ENCODE data around the gene TMEM51.

The TMEM51 gene

DNA sequence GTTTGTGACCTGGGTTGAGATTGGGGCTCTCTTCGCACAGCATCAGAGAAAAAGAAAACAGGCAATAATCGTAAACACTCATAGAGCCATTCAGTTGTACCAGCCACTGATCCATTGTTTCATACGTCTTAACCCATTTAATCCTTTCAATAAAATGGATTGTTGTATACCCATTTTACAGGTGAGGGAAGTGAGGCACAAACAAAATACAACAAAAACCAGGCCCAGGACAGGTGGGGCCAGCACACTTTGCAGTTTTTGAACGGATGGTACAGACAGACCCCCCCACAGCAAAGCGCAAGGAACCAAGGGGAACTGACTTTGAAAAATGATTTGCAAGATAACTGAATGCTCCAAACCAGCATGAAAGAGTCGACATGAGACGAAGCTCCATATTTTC, 89.2 kb downstream of the TMEM51 start:
- Histone ChIP-seq H3K4me3 (ENCODE audit: low read depth, low read length) (no peak overlapping the region), H3K9me3 (ENCODE audit: control insufficient read depth, insufficient read depth, low read depth, low read length) (no peaks in the 10 kb centered on the region), H3K27me3 (ENCODE audit: control insufficient read depth, insufficient read depth, low read length) (no peaks in the 10 kb centered on the region), H3K36me3 (ENCODE audit: control insufficient read depth, insufficient read depth, low read length) (no peaks in the 10 kb centered on the region), H3K9ac (ENCODE audit: low read length) (no peak overlapping the region), H3K27ac (ENCODE audit: low read depth, low read length) (no peak overlapping the region), H3K4me1 (ENCODE audit: control insufficient read depth, insufficient read depth, low read length) (peaks cover 4% of the 10 kb centered on the region)

GRCh38 chr1:15243275-15244043, 89.9 kb downstream of the TMEM51 start:
- Histone ChIP-seq H3K4me3 (ENCODE audit: low read depth, low read length) (no peak overlapping the region), H3K9ac (ENCODE audit: low read length) (no peak overlapping the region)

DNA sequence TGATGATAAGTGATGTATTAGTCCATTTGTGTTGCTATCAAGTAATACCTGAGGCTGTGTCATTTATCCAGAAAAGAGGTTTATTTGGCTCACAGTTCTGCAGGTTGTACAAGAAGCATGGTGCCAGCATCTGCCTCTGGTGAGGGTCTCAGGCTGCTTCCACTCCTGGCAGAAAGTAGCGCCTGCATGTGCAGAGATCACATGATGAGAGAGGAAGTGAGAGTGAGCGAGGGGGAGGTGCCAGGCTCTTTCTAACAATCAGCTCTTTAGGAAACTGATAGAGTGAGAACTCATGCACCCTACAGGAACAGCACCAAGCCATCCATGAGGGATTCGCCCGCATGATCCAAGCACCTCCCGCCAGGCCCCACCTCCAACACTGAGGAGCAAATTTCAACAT, 91.3 kb downstream of the TMEM51 start:
- no peak overlapping the region for H3K27ac ChIP-seq (ENCODE audit: low read depth, low read length)
- no peaks in the 10 kb centered on the region for H3K36me3 ChIP-seq (ENCODE audit: control insufficient read depth, insufficient read depth, low read length)
- H3K4me3 ChIP-seq (ENCODE audit: low read depth, low read length): no peak overlapping the region
- peaks cover 6% of the 10 kb centered on the region; the same call in 1 of the 2 replicates for H3K27me3 ChIP-seq (ENCODE audit: control insufficient read depth, insufficient read depth, low read length)
- no peaks in the 10 kb centered on the region for H3K9me3 ChIP-seq (ENCODE audit: control insufficient read depth, insufficient read depth, low read depth, low read length)
- no peak overlapping the region for H3K9ac ChIP-seq (ENCODE audit: low read length)
- peaks cover 4% of the 10 kb centered on the region for H3K4me1 ChIP-seq (ENCODE audit: control insufficient read depth, insufficient read depth, low read length)

More at GRCh38 chr1:15243275-15244043, 89.9 kb downstream of the TMEM51 start:
- H3K27me3 ChIP-seq (ENCODE audit: control insufficient read depth, insufficient read depth, low read length): no peaks in the 10 kb centered on the region
- no peaks in the 10 kb centered on the region for H3K36me3 ChIP-seq (ENCODE audit: control insufficient read depth, insufficient read depth, low read length)
- H3K27ac ChIP-seq (ENCODE audit: low read depth, low read length): no peak overlapping the region
- H3K9me3 ChIP-seq (ENCODE audit: control insufficient read depth, insufficient read depth, low read depth, low read length): no peaks in the 10 kb centered on the region
- H3K4me1 ChIP-seq (ENCODE audit: control insufficient read depth, insufficient read depth, low read length): peaks cover 4% of the 10 kb centered on the region

DNA sequence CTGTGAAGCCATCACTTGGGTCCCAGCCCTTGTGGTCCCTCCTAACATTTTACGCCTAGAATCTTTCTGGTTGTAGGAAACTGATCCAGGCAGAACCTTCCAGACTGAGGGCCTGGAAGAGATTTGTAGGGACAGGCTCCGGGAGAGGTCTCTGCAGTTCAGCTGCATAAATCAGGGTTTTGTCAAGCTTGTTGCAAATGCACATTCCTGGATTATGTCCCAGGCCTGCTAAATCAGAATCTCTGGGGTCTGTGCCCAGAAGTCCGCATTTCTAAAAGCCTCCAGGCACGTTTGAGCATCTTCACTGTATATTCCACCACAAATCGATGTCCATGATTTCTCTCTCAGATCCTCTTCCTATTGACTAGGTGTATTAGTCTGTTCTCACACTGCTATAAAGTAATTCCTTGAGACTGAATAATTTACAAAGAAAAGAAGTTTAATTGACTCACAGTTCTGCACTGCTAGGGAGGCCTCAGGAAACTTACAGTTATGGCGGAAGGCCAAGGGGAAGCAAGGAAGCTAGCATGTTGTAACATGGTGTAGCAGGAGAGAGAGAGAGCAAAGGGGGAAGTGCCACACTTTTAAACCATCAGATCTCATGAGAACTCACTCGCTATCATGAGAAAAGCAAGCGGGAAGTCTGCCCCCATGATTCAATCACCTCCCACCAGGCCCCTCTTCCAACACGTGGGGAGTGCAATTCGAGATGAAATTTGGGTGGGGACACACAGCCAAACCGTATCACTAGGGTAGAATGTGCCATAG, 92.2 kb downstream of the TMEM51 start:
- Histone ChIP-seq H3K4me3 (ENCODE audit: low read depth, low read length) (no peak overlapping the region), H3K36me3 (ENCODE audit: control insufficient read depth, insufficient read depth, low read length) (no peaks in the 10 kb centered on the region), H3K4me1 (ENCODE audit: control insufficient read depth, insufficient read depth, low read length) (peaks cover 4% of the 10 kb centered on the region), H3K27ac (ENCODE audit: low read depth, low read length) (no peak overlapping the region), H3K9ac (ENCODE audit: low read length) (no peak overlapping the region), H3K27me3 (ENCODE audit: control insufficient read depth, insufficient read depth, low read length) (peaks cover 6% of the 10 kb centered on the region; the same call in 1 of the 2 replicates), H3K9me3 (ENCODE audit: control insufficient read depth, insufficient read depth, low read depth, low read length) (no peaks in the 10 kb centered on the region)

- no peak within 1 kb of the TSS for H3K9ac ChIP-seq (ENCODE audit: low read length)
- H3K27me3 ChIP-seq (ENCODE audit: control insufficient read depth, insufficient read depth, low read length): peaks cover 6% of the 10 kb centered on the region; the same call in 1 of the 2 replicates
- H3K9me3 ChIP-seq (ENCODE audit: control insufficient read depth, insufficient read depth, low read depth, low read length): no peaks in the 10 kb centered on the region
- H3K4me1 ChIP-seq (ENCODE audit: control insufficient read depth, insufficient read depth, low read length): peaks cover 4% of the 10 kb centered on the region
- peak within 1 kb of the TSS; percentile 63 for H3K4me3 ChIP-seq (ENCODE audit: low read depth, low read length)
- no peak within 1 kb of the TSS for H3K27ac ChIP-seq (ENCODE audit: low read depth, low read length)
- H3K36me3 ChIP-seq (ENCODE audit: control insufficient read depth, insufficient read depth, low read length): no peaks in the 10 kb centered on the region
These were observed 93.5 kb downstream of the TMEM51 start, which contains the start of gene FHAD1 for GRCh38 chr1:15246960-15247614. TSS of gene FHAD1 (plus strand) at chr1:15247223. CDS start at chr1:15251785, 4,562 bp downstream.

- H3K4me1 ChIP-seq (ENCODE audit: control insufficient read depth, insufficient read depth, low read length): peaks cover 4% of the 10 kb centered on the region
- H3K9me3 ChIP-seq (ENCODE audit: control insufficient read depth, insufficient read depth, low read depth, low read length): no peaks in the 10 kb centered on the region
- no peak overlapping the region for H3K27ac ChIP-seq (ENCODE audit: low read depth, low read length)
- H3K36me3 ChIP-seq (ENCODE audit: control insufficient read depth, insufficient read depth, low read length): no peaks in the 10 kb centered on the region
- H3K4me3 ChIP-seq (ENCODE audit: low read depth, low read length): no peak overlapping the region
- H3K9ac ChIP-seq (ENCODE audit: low read length): no peak overlapping the region
- H3K27me3 ChIP-seq (ENCODE audit: control insufficient read depth, insufficient read depth, low read length): peaks cover 6% of the 10 kb centered on the region; the same call in 1 of the 2 replicates
These were observed 94.7 kb downstream of the TMEM51 start for GRCh38 chr1:15248216-15248615.

GRCh38 chr1:15249081-15249480, 95.5 kb downstream of the TMEM51 start:
- Histone ChIP-seq H3K36me3 (ENCODE audit: control insufficient read depth, insufficient read depth, low read length) (no peaks in the 10 kb centered on the region), H3K4me1 (ENCODE audit: control insufficient read depth, insufficient read depth, low read length) (peaks cover 4% of the 10 kb centered on the region), H3K9me3 (ENCODE audit: control insufficient read depth, insufficient read depth, low read depth, low read length) (no peaks in the 10 kb centered on the region), H3K4me3 (ENCODE audit: low read depth, low read length) (no peak overlapping the region), H3K27me3 (ENCODE audit: control insufficient read depth, insufficient read depth, low read length) (peaks cover 6% of the 10 kb centered on the region; the same call in 1 of the 2 replicates), H3K9ac (ENCODE audit: low read length) (no peak overlapping the region), H3K27ac (ENCODE audit: low read depth, low read length) (no peak overlapping the region)

GRCh38 chr1:15251857-15252835, 98.6 kb downstream of the TMEM51 start:
- Histone ChIP-seq H3K4me3 (ENCODE audit: low read depth, low read length) (no peak overlapping the region), H3K9ac (ENCODE audit: low read length) (no peak overlapping the region), H3K9me3 (ENCODE audit: control insufficient read depth, insufficient read depth, low read depth, low read length) (no peaks in the 10 kb centered on the region), H3K36me3 (ENCODE audit: control insufficient read depth, insufficient read depth, low read length) (no peaks in the 10 kb centered on the region), H3K27ac (ENCODE audit: low read depth, low read length) (no peak overlapping the region), H3K4me1 (ENCODE audit: control insufficient read depth, insufficient read depth, low read length) (no peaks in the 10 kb centered on the region), H3K27me3 (ENCODE audit: control insufficient read depth, insufficient read depth, low read length) (peaks cover 6% of the 10 kb centered on the region; the same call in 1 of the 2 replicates)

- no peaks in the 10 kb centered on the region for H3K36me3 ChIP-seq (ENCODE audit: control insufficient read depth, insufficient read depth, low read length)
- no peak overlapping the region for H3K4me3 ChIP-seq (ENCODE audit: low read depth, low read length)
- H3K9me3 ChIP-seq (ENCODE audit: control insufficient read depth, insufficient read depth, low read depth, low read length): no peaks in the 10 kb centered on the region
- no peak overlapping the region for H3K9ac ChIP-seq (ENCODE audit: low read length)
- no peaks in the 10 kb centered on the region for H3K4me1 ChIP-seq (ENCODE audit: control insufficient read depth, insufficient read depth, low read length)
- H3K27ac ChIP-seq (ENCODE audit: low read depth, low read length): no peak overlapping the region
- H3K27me3 ChIP-seq (ENCODE audit: control insufficient read depth, insufficient read depth, low read length): no peaks in the 10 kb centered on the region
These were observed 101.0 kb downstream of the TMEM51 start for GRCh38 chr1:15254559-15254958.

DNA sequence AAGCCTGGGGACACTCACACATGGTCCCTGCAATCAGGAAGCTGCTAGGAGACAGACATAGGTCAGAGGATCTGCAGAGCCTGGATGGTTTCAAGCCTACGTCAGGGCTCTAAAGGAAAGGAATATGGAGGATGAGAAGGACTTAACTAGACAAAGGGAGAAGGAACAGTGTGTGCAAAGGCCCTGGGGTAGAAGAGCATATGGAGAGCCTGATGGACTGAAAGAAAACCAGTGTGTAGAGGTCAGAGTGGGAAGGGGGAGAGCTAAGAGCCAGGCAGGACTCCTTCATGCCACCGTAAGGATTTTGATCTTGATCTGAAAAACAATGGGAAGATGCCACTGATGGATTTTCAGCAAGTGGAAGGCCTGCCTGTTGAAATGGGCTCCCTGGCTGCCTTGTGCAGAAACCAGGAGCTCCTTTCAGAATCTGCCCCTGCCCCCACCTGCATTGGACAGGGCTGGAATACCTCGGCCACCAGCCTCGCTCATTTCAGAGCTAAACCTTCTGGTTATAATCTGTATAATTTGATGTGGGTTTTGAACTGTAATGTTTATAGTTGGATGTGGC, 102.1 kb downstream of the TMEM51 start:
- no peak overlapping the region for H3K9ac ChIP-seq (ENCODE audit: low read length)
- no peaks in the 10 kb centered on the region for H3K27me3 ChIP-seq (ENCODE audit: control insufficient read depth, insufficient read depth, low read length)
- no peak overlapping the region for H3K27ac ChIP-seq (ENCODE audit: low read depth, low read length)
- H3K9me3 ChIP-seq (ENCODE audit: control insufficient read depth, insufficient read depth, low read depth, low read length): no peaks in the 10 kb centered on the region
- H3K4me3 ChIP-seq (ENCODE audit: low read depth, low read length): no peak overlapping the region
- no peaks in the 10 kb centered on the region for H3K36me3 ChIP-seq (ENCODE audit: control insufficient read depth, insufficient read depth, low read length)
- H3K4me1 ChIP-seq (ENCODE audit: control insufficient read depth, insufficient read depth, low read length): no peaks in the 10 kb centered on the region; the same call in 1 of the 2 replicates
